Lower leg skin (tissue), 3 donors: ENCODE measurements around the gene TNFAIP8L1.

Experiments used
- POLR2A ChIP-seq, 2 donors: fragments of 450-650 bp; IDR thresholded peaks; one replicate each; pipeline ENCODE4 v1.6.1; 2016 to 2017; ENCODE audit warnings: antibody characterized with exemption in 2 of 2, mild to moderate bottlenecking in 1 of 2, moderate library complexity in 1 of 2
- TF ChIP-seq, protein P1 (sequence below), 3 donors: fragments of 450-650 bp; IDR thresholded peaks; one replicate each; pipeline ENCODE4 v1.5.1; 2016; ENCODE audit warnings: antibody characterized with exemption in 3 of 3, mild to moderate bottlenecking in 3 of 3, moderate library complexity in 2 of 3

DNA sequence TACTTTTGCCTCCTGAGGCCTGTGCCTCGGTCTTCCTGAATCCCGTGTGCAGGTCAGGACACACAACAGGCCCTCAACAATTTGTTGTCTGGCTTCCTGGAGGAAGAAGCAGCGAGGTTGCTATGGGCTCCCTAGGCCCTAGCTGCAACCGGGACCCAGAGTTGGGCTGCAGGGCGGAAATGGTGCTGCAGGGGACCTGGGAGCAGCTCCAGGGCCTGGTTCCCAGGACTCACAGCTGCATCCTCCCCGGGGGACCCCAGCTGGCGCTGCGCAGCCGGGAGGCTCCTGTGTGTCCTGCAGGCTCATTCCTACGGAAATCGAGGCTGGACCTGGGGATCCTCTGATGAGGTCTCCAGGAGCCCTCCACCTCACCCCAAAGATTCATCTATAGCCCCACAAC lies 999 bp upstream of the TNFAIP8L1 start:
- TF ChIP-seq POLR2A (IDR thresholded peaks at IDR 0.05) = no peak
- TF ChIP-seq, protein P1, sequence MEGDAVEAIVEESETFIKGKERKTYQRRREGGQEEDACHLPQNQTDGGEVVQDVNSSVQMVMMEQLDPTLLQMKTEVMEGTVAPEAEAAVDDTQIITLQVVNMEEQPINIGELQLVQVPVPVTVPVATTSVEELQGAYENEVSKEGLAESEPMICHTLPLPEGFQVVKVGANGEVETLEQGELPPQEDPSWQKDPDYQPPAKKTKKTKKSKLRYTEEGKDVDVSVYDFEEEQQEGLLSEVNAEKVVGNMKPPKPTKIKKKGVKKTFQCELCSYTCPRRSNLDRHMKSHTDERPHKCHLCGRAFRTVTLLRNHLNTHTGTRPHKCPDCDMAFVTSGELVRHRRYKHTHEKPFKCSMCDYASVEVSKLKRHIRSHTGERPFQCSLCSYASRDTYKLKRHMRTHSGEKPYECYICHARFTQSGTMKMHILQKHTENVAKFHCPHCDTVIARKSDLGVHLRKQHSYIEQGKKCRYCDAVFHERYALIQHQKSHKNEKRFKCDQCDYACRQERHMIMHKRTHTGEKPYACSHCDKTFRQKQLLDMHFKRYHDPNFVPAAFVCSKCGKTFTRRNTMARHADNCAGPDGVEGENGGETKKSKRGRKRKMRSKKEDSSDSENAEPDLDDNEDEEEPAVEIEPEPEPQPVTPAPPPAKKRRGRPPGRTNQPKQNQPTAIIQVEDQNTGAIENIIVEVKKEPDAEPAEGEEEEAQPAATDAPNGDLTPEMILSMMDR (IDR thresholded peaks at IDR 0.05) = no peak
